CMK (cell line): ENCODE data around the gene SDHAF3.
"Not testable (repeated sequence)": the region's sequence is repeated elsewhere in the genome, so short reads cannot be mapped to it uniquely, and the experiment has no call there.

ENCODE experiments used
- DNase-seq: peaks from one replicate; pipeline ENCODE4 v3.0.0-alpha.2; 2010; ENCODE audit warnings: low read depth

Gene SDHAF3

DNA sequence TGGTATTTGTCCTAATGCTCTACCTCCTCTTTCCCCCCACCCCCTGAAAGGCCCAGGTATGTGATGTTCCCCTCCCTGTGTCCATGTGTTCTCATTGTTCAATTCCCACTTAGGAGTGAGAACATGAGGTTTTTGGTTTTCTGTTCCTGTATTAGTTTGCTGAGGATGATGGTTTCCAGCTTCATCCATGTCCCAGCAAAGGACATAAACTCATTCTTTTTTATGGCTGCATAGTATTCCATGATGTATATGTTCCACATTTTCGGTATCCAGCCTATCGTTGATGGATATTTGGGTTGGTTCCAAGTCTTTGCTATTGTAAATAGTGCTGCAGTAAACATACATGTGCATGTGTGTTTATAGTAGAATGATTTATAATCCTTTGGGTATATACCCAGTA lies 5.6 kb downstream of the SDHAF3 start:
- DNase-seq: not testable (repeated sequence)

DNA sequence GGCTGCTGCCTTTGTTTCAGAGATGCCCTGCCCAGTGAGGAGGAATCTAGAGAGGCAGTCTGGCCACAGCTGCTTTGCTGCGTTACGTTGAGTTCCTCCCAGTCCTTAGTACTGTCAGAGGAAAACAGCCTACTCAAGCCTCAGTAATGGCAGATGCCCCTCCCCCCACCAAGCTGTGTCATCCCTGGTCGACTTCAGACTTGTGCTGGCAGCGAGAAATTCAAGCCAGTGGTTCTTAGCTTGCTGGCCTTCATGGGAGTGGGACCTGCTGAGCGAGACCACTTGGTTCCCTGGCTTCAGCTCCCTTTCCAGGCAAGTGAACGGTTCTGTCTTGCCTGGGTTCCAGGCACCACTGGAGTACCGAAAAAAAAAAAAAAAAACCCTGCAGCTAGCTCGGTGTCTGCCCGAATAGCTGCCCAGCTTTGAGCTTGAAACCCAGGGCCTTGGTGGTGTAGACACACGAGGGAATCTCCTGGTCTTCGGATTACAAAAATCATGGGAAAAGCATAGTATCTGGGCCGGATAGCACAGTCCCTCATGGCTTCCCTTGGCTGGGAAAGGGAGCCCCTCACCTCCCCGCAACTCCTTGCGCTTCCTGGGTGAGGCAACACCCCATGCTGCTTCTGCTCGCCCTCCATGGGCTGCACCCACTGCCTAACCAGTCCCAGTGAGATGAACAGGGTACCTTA lies 9.1 kb downstream of the SDHAF3 start:
- no peak for DNase-seq

DNA sequence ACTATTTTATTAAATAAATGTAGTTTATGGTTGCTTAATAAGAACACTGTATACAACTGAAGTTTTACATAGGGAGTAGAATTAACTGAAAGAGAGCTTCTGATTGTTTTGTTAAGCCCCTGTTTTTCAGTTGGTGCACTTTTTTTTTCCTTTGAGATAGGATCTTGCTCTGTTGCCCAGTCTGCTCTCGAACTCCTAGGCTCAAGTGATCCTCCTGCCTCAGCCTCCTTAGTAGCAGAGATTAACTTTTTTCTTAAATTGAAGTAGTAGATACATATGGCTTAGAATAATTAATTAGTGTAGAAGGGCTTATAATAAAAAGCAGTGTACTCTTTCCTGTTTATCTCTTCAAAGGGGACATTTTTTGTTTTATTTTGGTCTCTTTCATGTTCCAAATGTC lies 11.2 kb downstream of the SDHAF3 start:
- no peak for DNase-seq

DNA sequence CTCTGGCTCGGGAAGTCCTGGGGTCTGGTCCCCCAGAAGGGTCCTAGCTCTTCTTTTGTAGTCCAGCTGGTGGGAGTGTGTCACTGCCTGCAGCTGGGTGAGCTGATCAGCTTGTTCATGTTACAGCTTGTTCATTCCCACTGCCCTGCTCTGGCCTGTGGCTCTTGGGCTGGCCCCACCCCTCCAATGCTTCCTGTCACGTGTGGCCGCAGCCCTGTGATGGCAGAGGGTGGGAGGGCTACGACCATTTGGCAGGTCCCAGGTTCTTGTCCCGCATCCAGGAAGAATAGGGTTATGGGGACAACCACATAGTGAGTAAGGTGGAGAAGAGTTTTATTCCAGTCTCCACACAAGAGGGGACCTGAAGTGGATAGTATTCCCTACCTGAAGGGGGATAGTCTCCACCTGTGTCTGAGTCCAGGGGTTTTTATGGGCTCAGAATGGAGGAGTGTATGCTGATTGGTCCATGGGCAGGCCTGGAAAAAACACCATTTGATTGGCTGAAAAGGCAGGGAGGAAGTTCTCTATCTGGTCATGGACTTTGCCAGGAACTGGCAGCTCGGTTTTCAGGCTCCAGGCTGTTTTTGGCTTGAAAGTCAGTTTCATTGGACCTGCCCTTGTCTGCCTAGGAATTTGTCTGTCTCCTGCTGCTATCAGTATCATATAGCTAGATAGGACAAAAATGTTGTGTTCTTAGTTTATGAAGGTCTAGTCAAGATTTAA lies 13.1 kb downstream of the SDHAF3 start:
- DNase-seq: no peak

DNA sequence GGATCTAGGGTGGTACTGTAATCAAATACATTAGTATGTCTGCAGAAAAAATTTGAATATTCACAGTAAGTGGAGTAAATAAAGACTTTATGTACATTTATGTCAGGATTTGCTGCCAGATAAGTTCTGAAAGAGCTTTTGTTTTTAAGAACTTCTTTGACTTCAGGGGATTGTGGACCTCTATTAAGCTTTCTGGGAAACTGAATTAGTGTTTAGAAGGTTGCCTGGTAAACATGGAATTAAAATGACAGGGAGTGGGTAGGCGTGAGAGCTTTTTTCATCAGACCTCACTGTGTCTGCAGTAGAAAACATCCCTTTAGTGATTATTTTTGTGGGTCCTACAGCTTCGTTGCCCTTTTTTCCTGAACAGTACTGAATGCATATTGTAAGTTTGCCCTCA lies 15.7 kb downstream of the SDHAF3 start:
- no peak for DNase-seq

DNA sequence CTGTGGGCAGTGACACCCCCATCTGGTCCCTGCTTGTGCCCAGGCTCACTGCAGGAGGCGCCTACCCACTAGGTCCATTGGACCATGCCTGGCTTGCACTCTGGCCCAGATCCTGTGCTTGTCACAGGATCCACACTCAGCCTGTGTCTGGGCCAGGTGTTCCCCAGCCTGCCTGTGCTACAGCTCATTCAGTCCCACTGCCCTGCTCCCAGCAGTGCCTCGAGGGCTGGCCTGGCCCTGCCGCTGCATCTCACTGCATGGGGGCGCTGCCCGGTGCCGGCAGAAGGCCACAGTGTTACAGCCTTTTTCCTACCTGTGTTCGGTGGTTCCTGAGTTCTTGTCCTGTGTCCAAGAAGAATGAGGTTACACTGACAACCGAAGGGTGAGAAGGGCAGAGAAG lies 21.3 kb downstream of the SDHAF3 start:
- DNase-seq: no peak

DNA sequence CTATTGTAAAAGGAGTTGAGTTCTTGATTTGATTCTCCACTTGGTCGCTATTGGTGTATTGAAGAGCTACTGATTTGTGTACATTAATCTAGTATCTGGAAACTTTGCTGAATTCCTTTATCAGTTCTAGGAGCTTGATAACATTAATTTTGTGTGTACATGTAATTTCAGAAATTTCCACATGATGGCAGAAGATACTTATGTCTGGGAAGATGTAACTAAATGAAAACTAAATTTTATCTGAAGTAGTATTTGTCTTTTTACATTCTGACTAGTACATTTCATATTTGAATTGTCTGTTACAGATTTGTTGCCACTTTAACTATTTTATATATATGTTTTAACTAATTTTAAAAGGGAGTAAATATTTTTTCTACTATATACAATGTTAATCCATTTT lies 27.6 kb downstream of the SDHAF3 start:
- no peak for DNase-seq

DNA sequence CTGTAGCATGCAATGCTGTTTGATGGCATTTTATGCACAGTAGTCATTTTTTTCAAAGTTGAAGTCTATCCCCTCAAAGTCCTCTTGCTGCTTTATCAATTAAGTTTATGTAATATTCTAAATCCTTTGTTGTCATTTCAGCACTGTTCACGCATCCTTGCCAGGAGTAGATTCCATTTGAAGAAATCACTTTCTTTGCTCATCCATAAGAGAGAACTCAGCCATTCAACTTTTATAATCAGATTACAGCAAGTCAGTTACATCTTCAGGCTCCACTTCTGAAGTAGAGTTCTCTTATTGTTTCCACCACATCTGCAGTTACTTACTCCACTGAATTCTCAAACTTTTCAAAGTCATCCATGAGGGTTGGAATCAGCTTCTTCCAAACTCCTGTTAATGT lies 32.3 kb downstream of the SDHAF3 start:
- DNase-seq: no peak

DNA sequence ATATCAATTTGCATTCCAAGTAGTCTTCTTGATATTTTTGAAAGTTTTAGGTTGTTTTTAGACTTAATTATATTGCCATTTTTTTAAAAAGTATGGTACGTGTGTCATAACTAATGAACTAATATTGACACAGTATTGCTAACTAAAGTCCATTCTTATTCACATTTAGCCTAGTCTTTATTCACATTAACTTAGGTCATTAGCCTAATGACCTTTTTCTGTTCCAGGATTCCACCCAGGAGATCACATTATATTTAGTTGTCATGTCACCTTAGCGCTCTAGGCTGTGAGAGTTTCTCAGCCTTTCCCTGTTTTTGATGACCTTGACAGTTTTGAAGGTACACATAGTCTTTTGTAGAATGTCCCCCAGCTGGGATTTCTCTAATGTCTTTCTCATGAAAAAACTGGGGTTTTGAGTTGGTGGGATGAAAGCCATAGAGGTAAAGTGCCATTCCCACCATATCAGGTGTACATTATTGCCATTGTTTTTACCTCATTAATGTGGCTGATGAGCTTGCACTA lies 38.5 kb downstream of the SDHAF3 start:
- no peak for DNase-seq

DNA sequence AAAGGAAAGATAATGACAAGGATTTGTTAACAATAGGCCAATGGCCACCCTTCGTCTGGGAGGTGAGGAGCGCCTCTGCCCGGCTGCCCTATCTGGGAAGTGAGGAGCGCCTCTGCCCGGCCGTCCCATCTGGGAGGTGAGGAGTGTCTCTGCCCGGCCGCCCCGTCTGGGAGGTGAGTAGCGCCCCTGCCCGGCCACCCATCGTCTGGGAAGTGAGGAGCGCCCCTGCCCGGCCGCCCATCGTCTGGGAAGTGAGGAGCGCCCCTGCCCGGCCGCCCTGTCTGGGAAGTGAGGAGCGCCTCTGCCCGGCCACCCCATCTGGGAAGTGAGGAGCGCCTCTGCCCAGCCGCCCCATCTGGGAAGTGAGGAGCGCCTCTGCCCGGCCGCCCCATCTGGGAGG lies 42.5 kb downstream of the SDHAF3 start:
- DNase-seq: not testable (repeated sequence)

DNA sequence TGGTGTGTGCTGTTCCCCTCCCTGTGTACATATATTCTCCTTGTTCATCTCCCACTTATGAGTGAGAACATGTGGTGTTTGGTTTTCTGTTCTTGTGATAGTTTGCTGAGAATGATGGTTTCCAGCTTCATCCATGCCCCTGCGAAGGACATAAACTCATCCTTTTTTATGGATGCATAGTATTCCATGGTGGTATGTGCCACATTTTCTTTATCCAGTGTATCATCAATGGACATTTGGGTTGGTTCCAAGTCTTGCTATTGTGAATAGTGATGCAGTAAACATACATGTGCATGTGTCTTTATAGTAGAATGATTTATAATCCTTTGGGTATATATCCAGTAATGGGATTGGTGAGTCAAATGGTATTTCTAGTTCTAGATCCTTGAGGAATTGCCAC lies 44.1 kb downstream of the SDHAF3 start:
- not testable (repeated sequence) for DNase-seq

DNA sequence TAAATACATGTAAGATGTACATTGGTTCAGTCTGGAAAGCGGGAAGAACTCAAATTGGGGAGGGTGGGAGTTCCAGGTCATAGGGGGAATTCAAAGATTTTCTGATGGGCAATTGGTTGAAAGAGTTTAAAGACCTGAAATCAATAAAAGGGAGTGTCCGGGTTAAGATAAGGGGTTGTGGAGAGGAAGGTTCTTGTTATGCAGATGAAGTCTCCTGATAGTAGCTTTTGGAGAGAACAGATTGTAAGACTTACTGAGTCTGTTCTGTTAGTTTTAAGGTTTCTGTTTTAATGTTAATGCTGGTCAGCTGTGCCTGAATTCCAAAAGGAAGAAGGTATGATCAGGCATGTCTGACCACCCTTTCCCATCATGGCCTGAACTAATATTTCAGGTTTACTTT lies 48.8 kb downstream of the SDHAF3 start:
- no peak for DNase-seq

DNA sequence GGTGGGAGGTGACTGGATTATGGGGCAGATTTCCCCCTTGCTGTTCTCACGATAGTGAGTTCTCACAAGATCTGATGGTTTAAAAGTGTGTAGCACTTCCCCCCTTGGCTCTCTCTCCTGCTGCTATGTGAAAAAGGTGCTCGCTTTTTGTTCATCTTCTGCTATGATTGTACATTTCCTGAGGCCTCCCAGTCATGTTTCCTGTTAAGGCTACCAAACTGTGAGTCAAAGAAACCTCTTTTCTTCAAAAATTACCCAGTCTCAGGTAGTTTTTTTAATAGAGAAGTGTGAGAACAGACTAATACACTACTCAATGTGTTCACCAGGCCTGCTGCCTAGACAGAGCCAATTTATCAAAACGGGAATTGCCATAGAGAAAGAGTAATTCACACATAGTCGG lies 49.7 kb downstream of the SDHAF3 start:
- DNase-seq: no peak

DNA sequence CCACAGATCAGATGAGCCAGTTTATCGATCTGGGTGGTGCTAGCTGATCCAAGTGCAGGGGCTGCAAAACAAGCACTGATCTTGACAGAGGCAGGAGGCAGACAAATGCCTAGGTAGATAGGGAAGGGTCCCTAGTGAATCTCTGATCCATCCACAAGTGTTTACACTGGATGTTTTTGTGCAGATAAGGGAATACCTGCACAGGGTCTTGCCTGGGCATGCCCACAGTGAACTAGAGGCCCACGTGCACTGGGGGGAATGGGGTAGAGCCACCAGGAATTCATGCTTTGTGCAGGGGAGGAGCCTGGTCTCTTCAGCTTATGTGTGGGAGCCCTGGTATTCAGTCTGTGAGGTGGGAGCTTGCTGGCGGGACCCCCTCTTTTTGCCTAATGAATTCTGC lies 50.3 kb downstream of the SDHAF3 start:
- no peak for DNase-seq

DNA sequence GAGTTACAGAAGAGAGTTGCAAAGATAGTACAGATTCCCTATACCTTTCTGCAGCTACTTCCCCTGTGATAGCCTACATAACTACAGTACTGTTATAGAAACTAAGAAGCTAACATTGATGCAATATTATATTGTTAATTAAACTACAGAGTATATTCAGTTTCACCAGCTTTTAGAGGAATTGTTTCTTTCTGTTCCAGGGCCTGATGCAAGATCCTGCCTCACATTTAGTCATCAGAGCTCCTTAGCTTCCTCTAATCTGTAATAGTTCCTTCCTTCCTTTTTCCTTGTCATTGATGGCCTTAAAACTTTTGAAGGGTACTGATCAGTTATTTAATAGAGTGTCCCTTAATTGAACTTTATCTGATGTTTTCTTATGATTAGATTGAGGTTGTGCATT lies 56.8 kb downstream of the SDHAF3 start:
- no peak for DNase-seq

DNA sequence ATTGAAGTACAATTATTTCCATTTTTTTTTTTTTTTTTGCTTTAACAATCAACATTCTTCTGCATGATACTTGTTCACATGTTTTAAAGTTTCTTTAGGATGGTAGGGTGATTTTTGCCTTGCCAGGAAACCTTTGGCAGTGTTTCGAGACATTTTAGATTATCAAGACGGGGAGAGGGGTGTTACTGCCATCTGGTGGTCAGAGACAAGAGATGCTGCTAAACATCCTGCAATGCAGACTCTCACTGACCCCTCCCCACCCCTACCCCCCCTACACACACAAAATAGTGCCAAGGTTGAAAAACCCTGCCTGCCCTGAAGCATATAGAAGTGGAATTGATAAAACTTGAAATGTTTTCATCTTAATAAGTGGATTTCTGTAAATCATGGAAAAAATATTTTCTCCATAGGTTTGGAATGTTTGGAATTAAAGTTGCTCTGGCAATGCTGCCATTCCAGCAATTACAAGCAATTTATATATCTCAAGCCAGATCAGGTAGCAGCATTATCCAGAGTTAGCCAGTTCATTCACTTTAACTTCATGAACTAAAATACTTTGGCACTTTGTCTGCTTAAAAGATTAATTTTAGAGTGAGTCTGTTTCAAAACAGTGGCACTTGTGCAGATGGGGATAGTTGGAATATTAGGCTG lies 62.1 kb downstream of the SDHAF3 start:
- DNase-seq: peak; percentile 8

DNA sequence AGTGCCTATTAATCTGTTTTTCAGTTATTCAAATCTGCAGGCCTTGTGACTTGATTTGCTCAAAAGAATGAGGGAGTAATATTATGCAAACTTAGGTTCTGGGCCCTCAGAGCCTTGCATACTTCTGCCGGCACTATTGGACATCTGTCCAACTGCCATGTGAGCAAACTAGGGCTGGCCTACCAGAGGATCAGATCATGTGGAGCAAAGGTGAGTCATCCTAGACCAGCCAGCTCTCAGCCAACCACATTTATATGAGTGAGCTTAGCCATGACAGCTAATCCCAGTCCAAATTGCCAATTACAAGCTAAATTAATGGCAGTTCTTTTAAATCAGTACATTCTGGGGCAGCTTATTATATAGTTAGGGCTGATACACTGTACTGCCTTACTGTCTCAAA lies 69.6 kb downstream of the SDHAF3 start:
- no peak for DNase-seq

DNA sequence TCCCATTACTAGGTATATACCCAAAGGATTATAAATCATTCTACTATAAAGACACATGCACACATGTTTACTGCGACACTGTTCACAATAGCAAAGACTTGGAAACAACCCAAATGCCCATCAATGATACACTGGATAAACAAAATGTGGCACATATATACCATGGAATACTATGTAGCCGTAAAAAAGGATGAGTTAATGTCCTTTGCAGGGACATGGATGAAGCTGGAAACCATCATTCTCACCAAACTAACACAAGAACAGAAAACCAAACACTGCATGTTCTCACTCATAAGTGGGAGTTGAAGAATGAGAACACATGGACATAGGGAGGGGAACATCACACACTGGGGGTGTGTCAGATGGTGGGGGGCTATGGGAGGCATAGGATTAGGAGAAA lies 78.7 kb downstream of the SDHAF3 start:
- not testable (repeated sequence) for DNase-seq

DNA sequence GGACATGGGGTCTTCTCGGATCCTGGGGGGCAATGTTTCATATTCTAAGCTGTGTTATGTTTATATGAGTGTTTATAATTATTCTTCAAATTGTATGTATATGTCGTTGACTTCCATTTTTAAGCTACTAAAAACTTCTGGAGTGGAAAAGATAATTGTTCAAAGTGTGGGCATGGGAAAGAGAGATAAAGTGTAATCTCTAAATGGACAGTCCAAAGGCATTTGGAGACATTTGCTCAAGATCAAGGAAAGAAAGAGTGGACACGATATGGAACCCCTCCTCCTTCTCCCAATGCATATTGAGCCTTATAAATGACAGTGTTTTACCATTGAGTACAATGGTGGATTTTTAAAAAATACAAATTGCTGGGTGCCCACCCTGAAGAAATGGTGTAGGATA lies 81.1 kb downstream of the SDHAF3 start:
- no peak for DNase-seq

DNA sequence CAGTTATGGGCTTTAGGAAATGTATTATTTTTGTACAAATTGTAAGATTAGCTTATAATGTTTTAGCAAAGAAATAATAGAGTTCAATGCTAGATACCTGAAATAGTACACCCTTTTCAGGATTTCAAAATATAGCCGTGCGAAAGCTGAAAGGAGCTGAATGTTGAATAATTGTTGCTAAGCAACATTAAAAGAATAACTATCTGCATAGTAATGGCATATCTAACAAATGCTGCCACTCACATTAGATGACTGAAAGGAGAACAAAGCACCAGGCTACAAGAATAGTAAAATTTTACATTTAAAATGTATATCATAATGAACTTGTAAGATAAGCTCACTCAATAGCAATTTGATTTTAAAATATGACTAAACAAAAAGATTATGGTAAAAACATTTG lies 82.5 kb downstream of the SDHAF3 start:
- DNase-seq: no peak

DNA sequence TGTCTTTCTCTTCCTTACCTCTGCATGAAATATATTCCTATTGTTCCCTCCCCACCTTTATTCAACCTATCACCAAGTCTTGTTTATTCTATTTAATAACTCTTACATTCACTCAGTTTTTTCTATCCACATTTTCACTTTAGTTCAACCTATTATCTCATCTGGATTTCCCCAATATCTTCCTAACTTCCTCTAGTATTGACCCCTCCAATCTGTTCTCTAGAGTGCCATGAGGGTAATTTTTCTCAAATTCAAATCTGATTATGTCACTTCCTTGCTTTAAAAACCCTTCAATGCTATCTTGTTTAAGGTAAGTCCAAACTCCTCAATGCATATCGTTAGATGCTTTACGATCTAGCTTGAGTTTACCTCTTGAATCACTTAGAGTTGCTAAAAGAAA lies 86.5 kb downstream of the SDHAF3 start:
- DNase-seq: no peak

DNA sequence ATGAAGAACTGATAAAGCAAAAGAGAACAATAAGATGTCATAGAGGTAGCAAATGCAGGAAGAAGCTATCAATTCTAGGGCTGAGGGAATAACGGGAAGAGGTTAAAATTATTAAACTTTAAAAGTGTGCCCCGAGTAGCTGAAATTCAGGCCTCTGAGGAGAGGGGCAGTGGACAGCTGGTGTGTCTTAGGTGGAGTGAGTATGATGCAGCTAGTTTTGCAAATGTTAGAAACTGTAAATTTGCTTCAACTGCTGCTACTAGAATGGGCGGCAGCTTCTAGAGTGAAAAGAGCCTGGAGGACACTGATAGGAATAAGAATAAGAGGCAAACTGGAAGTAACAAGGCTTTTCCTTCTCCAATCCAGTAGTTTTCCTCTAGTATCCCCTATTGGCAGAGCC lies 87.3 kb downstream of the SDHAF3 start:
- no peak for DNase-seq

DNA sequence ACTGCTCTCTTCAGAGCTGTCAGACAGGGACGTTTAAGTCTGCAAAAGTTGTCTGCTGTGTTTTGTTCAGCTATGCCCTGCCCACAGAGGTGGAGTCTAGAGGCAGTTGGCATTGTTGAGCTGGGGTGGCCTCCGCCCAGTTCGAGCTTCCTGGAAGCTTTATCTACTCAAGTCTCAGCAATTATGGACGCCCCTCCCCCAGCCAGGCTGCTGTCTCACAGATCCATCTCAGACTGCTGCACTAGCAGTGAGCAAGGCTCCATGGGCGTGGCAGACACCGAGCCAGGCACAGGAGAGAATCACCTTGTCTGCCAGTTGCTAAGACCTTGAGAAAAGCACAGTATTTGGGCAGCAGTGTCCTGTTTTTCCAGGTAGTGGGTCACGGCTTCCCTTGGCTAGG lies 98.1 kb downstream of the SDHAF3 start:
- DNase-seq: peak; percentile 72
